Keratinocyte (primary cell): Measurements from ENCODE around the gene CD274. TPM values are rescaled to one million over a fixed set of nuclear protein-coding genes. Genes with fewer than 3 reads are reported as not detected.

Source experiments
- DNase-seq: peaks from one replicate; pipeline ENCODE4 v3.0.0-alpha.2; 2011; ENCODE audit warnings: low read depth, missing footprints, low spot score
- FAIRE-seq: peaks from 2 replicates; lab custom pipeline; 2011; peaks lifted over from hg19 to GRCh38; lab: Jason Lieb, UNC
- H2AFZ ChIP-seq: 2 replicates; pipeline ENCODE4 v1.6.0; 2012; ENCODE audit warnings: low read length, control low read depth, inconsistent platforms; ENCODE audit not compliant: control insufficient read depth
- H3K27ac ChIP-seq: 2 replicates; pipeline ENCODE4 v1.5.1; 2011; ENCODE audit warnings: low read length; ENCODE audit not compliant: control insufficient read depth, insufficient read depth
- H3K27me3 ChIP-seq: 3 replicates; pipeline ENCODE4 v1.6.0; 2011; ENCODE audit warnings: low read length; ENCODE audit not compliant: control insufficient read depth, insufficient read depth; ENCODE audit errors: extremely low read depth
- H3K36me3 ChIP-seq, 2 experiments: 2 replicates in 1 of 2; 3 replicates in 1 of 2; pipeline ENCODE4 v1.5.1; 2011; ENCODE audit warnings: low read length in 2 of 2, mild to moderate bottlenecking in 1 of 2; ENCODE audit not compliant: control insufficient read depth in 2 of 2, insufficient read depth in 2 of 2; ENCODE audit errors: extremely low read depth in 1 of 2
- H3K4me1 ChIP-seq: 3 replicates; pipeline ENCODE4 v1.5.1; 2011; ENCODE audit warnings: low read length; ENCODE audit not compliant: control insufficient read depth, insufficient read depth; ENCODE audit errors: extremely low read depth
- H3K4me2 ChIP-seq: 3 replicates; pipeline ENCODE4 v1.6.0; 2011; ENCODE audit warnings: low read depth, low read length; ENCODE audit not compliant: control insufficient read depth, insufficient read depth; ENCODE audit errors: extremely low read depth
- H3K4me3 ChIP-seq, 3 experiments: fragments of 200-600 bp in 1 of 3; sonication (generic) in 1 of 3; 2 replicates in 2 of 3; 3 replicates in 1 of 3; pipeline ENCODE4 v1.5.1; 2011 to 2016; ENCODE audit warnings: low read length in 3 of 3, mild to moderate bottlenecking in 3 of 3, control low read depth in 2 of 3, inconsistent platforms in 1 of 3, low read depth in 1 of 3, mixed read lengths in 1 of 3, mixed run types in 1 of 3, moderate library complexity in 1 of 3; ENCODE audit not compliant: control insufficient read depth in 2 of 3, insufficient read depth in 2 of 3; ENCODE audit errors: extremely low read depth in 1 of 3
- H3K79me2 ChIP-seq: 2 replicates; pipeline ENCODE4 v1.6.0; 2012; ENCODE audit warnings: low read length; ENCODE audit not compliant: control insufficient read depth, insufficient read depth
- H3K9ac ChIP-seq: 3 replicates; pipeline ENCODE4 v1.6.0; 2011; ENCODE audit warnings: low read length; ENCODE audit not compliant: control insufficient read depth, insufficient read depth; ENCODE audit errors: extremely low read depth
- H3K9me1 ChIP-seq: 3 replicates; pipeline ENCODE4 v1.6.0; 2011; ENCODE audit warnings: low read length; ENCODE audit not compliant: control insufficient read depth, insufficient read depth; ENCODE audit errors: extremely low read depth
- H3K9me3 ChIP-seq: 2 replicates; pipeline ENCODE4 v1.5.1; 2012; ENCODE audit warnings: low read depth, low read length; ENCODE audit not compliant: control insufficient read depth
- H4K20me1 ChIP-seq: 3 replicates; pipeline ENCODE4 v1.6.0; 2011; ENCODE audit warnings: low read length; ENCODE audit not compliant: control insufficient read depth, insufficient read depth; ENCODE audit errors: extremely low read depth
- EZH2 ChIP-seq: IDR thresholded peaks from one replicate; pipeline ENCODE4 v1.6.1; 2012; ENCODE audit warnings: inconsistent platforms, mild to moderate bottlenecking, low read length, moderate library complexity
- dilution Hi-C: fragments of 300-500 bp; cut with MboI; formaldehyde crosslinking; loops from one replicate; pipeline ENCODE4 v1.7.0; 2020; ENCODE audit warnings: low sequenced_read_pairs; ENCODE audit not compliant: extremely low pct_ligation_motif_present
- polyA plus RNA-seq, 5 experiments: library from polyadenylated mRNA; depleted of rRNA in 3 of 5; stranded (reverse) in 3 of 5; stranded (forward) in 1 of 5; unstranded in 1 of 5; fragments of >200 nt; gene quantifications; 1 replicate in 1 of 5; 2 replicates in 3 of 5; 3 replicates in 1 of 5; pipeline versions ENCODE4 v1.2.1 to v1.2.3, GENCODE V29; 2011 to 2012; ENCODE audit warnings: missing spikeins in 2 of 5, low read depth in 1 of 5, low replicate concordance in 1 of 5
- TF ChIP-seq, protein P1 (sequence below), 3 experiments: IDR thresholded peaks in 1 of 3; conservative IDR thresholded peaks in 1 of 3; optimal IDR thresholded peaks in 1 of 3; 2 replicates in 2 of 3; 3 replicates in 1 of 3; pipeline versions ENCODE3 to v1.5.1; 2011; ENCODE audit warnings: low read length in 3 of 3, mild to moderate bottlenecking in 3 of 3, moderate library complexity in 2 of 3, control low read depth in 1 of 3, inconsistent platforms in 1 of 3; ENCODE audit not compliant: insufficient read depth in 2 of 3; ENCODE audit errors: extremely low read depth in 1 of 3

Gene CD274
- polyA plus RNA-seq, 1 donor (not counting 4 experiments of a cell fraction or from before 2014, with no cell fraction given), result 36.3 TPM

- peak; percentile 94 for FAIRE-seq
- H3K9me1 ChIP-seq, result no peaks in the 10 kb centered on the region
- DNase-seq, result no peak
- no peaks in the 10 kb centered on the region for H3K36me3 ChIP-seq
- peak overlapping the region; percentile 70 for H3K4me2 ChIP-seq
- H3K27ac ChIP-seq, result peak overlapping the region; percentile 32
- no peaks in the 10 kb centered on the region for H3K9me3 ChIP-seq
- dilution Hi-C loops, result no loop called here
- peaks cover 43% of the 10 kb centered on the region for H3K4me1 ChIP-seq
- H3K9ac ChIP-seq, result no peak overlapping the region
- H4K20me1 ChIP-seq, result no peaks in the 10 kb centered on the region
- peak overlapping the region in 2 of 3 experiments; percentile 48 to 49 for H3K4me3 ChIP-seq
- peaks cover 22% of the 10 kb centered on the region for H3K79me2 ChIP-seq
- H2AFZ ChIP-seq, result no peak overlapping the region
- TF ChIP-seq EZH2, result no peak
- TF ChIP-seq, protein P1, sequence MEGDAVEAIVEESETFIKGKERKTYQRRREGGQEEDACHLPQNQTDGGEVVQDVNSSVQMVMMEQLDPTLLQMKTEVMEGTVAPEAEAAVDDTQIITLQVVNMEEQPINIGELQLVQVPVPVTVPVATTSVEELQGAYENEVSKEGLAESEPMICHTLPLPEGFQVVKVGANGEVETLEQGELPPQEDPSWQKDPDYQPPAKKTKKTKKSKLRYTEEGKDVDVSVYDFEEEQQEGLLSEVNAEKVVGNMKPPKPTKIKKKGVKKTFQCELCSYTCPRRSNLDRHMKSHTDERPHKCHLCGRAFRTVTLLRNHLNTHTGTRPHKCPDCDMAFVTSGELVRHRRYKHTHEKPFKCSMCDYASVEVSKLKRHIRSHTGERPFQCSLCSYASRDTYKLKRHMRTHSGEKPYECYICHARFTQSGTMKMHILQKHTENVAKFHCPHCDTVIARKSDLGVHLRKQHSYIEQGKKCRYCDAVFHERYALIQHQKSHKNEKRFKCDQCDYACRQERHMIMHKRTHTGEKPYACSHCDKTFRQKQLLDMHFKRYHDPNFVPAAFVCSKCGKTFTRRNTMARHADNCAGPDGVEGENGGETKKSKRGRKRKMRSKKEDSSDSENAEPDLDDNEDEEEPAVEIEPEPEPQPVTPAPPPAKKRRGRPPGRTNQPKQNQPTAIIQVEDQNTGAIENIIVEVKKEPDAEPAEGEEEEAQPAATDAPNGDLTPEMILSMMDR (optimal IDR thresholded peaks at IDR 0.05 in 1 of 3, IDR thresholded peaks at IDR 0.05 in 1 of 3, conservative IDR thresholded peaks at IDR 0.05 in 1 of 3; ENCODE audit: extremely low read depth in 1 of 3, insufficient read depth in 2 of 3, low read length in 3 of 3), result peak in 1 of 3 experiments; percentile 11
- no peaks in the 10 kb centered on the region for H3K27me3 ChIP-seq
Measured at GRCh38 chr9:5446451-5447236, 3.7 kb upstream of the CD274 start.

GRCh38 chr9:5447337-5447736 is 3.0 kb upstream of the CD274 start:
- Histone ChIP-seq H3K4me1 (peaks cover 43% of the 10 kb centered on the region), H3K27ac (peak overlapping the region; percentile 32), H3K79me2 (peaks cover 28% of the 10 kb centered on the region), H2AFZ (no peak overlapping the region), H3K4me3 (peak overlapping the region in 1 of 3 experiments; percentile 49), H3K9ac (peak overlapping the region; percentile 1), H3K9me1 (no peaks in the 10 kb centered on the region), H3K27me3 (no peaks in the 10 kb centered on the region), H3K9me3 (no peaks in the 10 kb centered on the region), H4K20me1 (no peaks in the 10 kb centered on the region), H3K4me2 (peak overlapping the region; percentile 70), H3K36me3 (no peaks in the 10 kb centered on the region)
- DNase-seq, result no peak
- no peak for FAIRE-seq
- no peak for TF ChIP-seq EZH2
- TF ChIP-seq, protein P1 (optimal IDR thresholded peaks at IDR 0.05 in 1 of 3, IDR thresholded peaks at IDR 0.05 in 1 of 3, conservative IDR thresholded peaks at IDR 0.05 in 1 of 3; ENCODE audit: extremely low read depth in 1 of 3, insufficient read depth in 2 of 3, low read length in 3 of 3), result no peak
- dilution Hi-C loops, result no loop called here
